ENCODE data around the gene KLHL22. TPM values are rescaled to one million over a fixed set of nuclear protein-coding genes. Genes with fewer than 3 reads are reported as not detected.
"Not testable (repeated sequence)": the region's sequence is repeated elsewhere in the genome, so short reads cannot be mapped to it uniquely, and the experiment has no call there.

The KLHL22 gene
- total and polyA plus RNA-seq, 5 donors: 17.9 to 25.8 (median 20.5) TPM

- no peaks in the 10 kb centered on the region for H3K9me3 ChIP-seq (ENCODE audit: control insufficient read depth, low read length)
- no peak overlapping the region for H3K27ac ChIP-seq (ENCODE audit: low read length)
- no peaks in the 10 kb centered on the region for H3K4me1 ChIP-seq (ENCODE audit: control insufficient read depth, insufficient read depth, low read length)
- ATAC-seq (no peak), DNase-seq (no peak)
- no peaks in the 10 kb centered on the region for H3K27me3 ChIP-seq (ENCODE audit: control insufficient read depth, insufficient read depth)
- no peak overlapping the region for H3K4me3 ChIP-seq (ENCODE audit: low read length)
- intact Hi-C loops (cut with DNase I): no loop called here
- WGBS: 98% methylated on average over 14 of the region's 14 CpGs
Observed at GRCh38 chr22:20483771-20484170, 11.8 kb downstream of the KLHL22 start.

DNA sequence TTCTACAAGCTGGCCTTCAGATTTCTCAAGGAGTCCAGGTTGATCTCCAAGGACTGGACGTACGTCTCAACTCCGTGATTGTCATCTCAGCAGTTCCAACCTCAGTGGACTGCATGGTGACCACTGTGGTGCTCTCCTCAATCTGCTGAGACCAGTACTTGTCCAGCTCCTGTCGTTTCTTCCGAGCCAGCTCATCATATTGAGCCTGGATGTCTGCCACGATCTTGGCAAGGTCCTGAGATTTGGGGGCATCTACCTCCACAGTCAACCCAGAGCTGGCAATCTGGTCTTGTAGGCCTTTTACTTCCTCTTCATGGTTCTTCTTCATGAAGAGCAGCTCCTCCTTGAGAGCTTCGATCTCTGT, 12.5 kb downstream of the KLHL22 start:
- ATAC-seq; H3K27me3 ChIP-seq (ENCODE audit: control insufficient read depth, insufficient read depth); H3K4me1 ChIP-seq (ENCODE audit: control insufficient read depth, insufficient read depth, low read length); H3K27ac ChIP-seq (ENCODE audit: low read length); H3K4me3 ChIP-seq (ENCODE audit: low read length); intact Hi-C loops (cut with DNase I); H3K9me3 ChIP-seq (ENCODE audit: control insufficient read depth, low read length): not testable (repeated sequence)
- peak in 1 of 3 donors; percentile 2 for DNase-seq
- WGBS: 97% methylated on average over 7 of the region's 7 CpGs

DNA sequence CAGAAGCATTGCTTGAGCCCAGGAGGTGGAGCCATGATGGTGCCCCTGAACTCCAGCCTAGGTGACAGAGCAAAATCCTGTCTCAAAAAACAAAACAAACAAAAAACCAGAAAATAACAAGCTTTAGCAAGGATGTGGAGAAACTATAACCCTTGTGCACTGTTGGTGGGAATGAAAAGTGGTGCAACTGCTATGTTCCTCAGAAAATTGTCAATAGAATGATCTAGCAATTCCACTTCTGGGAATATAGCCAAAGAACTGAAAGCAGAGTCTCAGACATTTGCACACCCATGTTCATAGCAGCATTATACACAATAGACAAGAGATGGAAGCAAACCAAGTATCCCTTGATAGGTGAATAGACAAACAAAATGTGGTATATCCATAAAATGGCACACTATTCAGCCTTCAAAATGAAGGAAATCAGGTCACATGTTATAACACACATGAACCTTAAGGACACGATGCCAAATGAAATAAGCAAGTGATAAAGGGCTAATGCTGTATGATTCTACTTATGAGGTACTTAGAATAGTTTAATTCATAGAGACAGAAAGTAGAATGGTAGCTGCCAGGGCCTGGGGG, 15.9 kb downstream of the KLHL22 start:
- 99% methylated on average over 1 of the region's 1 CpG for WGBS
- intact Hi-C loops (cut with DNase I): no loop called here
- H3K27ac ChIP-seq (ENCODE audit: low read length): no peak overlapping the region
- DNase-seq: no peak
- H3K9me3 ChIP-seq (ENCODE audit: control insufficient read depth, low read length): no peaks in the 10 kb centered on the region
- no peaks in the 10 kb centered on the region for H3K27me3 ChIP-seq (ENCODE audit: control insufficient read depth, insufficient read depth)
- ATAC-seq: no peak
- peaks cover 2% of the 10 kb centered on the region for H3K4me1 ChIP-seq (ENCODE audit: control insufficient read depth, insufficient read depth, low read length)
- H3K4me3 ChIP-seq (ENCODE audit: low read length): no peak overlapping the region

- intact Hi-C loops (cut with DNase I): not testable (repeated sequence)
Observed at GRCh38 chr22:20478059-20478458, 17.5 kb downstream of the KLHL22 start.

GRCh38 chr22:20475569-20475968, 20.0 kb downstream of the KLHL22 start:
- intact Hi-C loops (cut with DNase I); H3K4me1 ChIP-seq (ENCODE audit: control insufficient read depth, insufficient read depth, low read length); H3K27me3 ChIP-seq (ENCODE audit: control insufficient read depth, insufficient read depth); H3K27ac ChIP-seq (ENCODE audit: low read length); ATAC-seq; H3K9me3 ChIP-seq (ENCODE audit: control insufficient read depth, low read length); H3K4me3 ChIP-seq (ENCODE audit: low read length): not testable (repeated sequence)
- WGBS: 75% methylated on average over 12 of the region's 12 CpGs
- DNase-seq: peak in 1 of 3 donors; percentile 11

More at GRCh38 chr22:20478059-20478458, 17.5 kb downstream of the KLHL22 start:
- ATAC-seq; H3K9me3 ChIP-seq (ENCODE audit: control insufficient read depth, low read length); H3K4me3 ChIP-seq (ENCODE audit: low read length); H3K27me3 ChIP-seq (ENCODE audit: control insufficient read depth, insufficient read depth); H3K4me1 ChIP-seq (ENCODE audit: control insufficient read depth, insufficient read depth, low read length); H3K27ac ChIP-seq (ENCODE audit: low read length); DNase-seq: not testable (repeated sequence)
- WGBS: 94% methylated on average over 6 of the region's 6 CpGs

GRCh38 chr22:20475115-20475436, 20.5 kb downstream of the KLHL22 start:
- intact Hi-C loops (cut with DNase I): no loop called here
- Histone ChIP-seq H3K27me3 (ENCODE audit: control insufficient read depth, insufficient read depth) (no peaks in the 10 kb centered on the region), H3K27ac (ENCODE audit: low read length) (no peak overlapping the region), H3K4me3 (ENCODE audit: low read length) (no peak overlapping the region), H3K9me3 (ENCODE audit: control insufficient read depth, low read length) (no peaks in the 10 kb centered on the region), H3K4me1 (ENCODE audit: control insufficient read depth, insufficient read depth, low read length) (peaks cover 2% of the 10 kb centered on the region)
- DNase-seq (no peak), ATAC-seq (no peak)
- WGBS: 96% methylated on average over 4 of the region's 4 CpGs

- intact Hi-C loops (cut with DNase I): no loop called here
- H3K27me3 ChIP-seq (ENCODE audit: control insufficient read depth, insufficient read depth): no peaks in the 10 kb centered on the region
- H3K9me3 ChIP-seq (ENCODE audit: control insufficient read depth, low read length): no peaks in the 10 kb centered on the region
- DNase-seq: no peak
- no peak for ATAC-seq
- peaks cover 2% of the 10 kb centered on the region for H3K4me1 ChIP-seq (ENCODE audit: control insufficient read depth, insufficient read depth, low read length)
- no peak overlapping the region for H3K4me3 ChIP-seq (ENCODE audit: low read length)
- H3K27ac ChIP-seq (ENCODE audit: low read length): no peak overlapping the region
- WGBS: 90% methylated on average over 11 of the region's 11 CpGs
Observed at GRCh38 chr22:20472629-20473442, 22.8 kb downstream of the KLHL22 start.

DNA sequence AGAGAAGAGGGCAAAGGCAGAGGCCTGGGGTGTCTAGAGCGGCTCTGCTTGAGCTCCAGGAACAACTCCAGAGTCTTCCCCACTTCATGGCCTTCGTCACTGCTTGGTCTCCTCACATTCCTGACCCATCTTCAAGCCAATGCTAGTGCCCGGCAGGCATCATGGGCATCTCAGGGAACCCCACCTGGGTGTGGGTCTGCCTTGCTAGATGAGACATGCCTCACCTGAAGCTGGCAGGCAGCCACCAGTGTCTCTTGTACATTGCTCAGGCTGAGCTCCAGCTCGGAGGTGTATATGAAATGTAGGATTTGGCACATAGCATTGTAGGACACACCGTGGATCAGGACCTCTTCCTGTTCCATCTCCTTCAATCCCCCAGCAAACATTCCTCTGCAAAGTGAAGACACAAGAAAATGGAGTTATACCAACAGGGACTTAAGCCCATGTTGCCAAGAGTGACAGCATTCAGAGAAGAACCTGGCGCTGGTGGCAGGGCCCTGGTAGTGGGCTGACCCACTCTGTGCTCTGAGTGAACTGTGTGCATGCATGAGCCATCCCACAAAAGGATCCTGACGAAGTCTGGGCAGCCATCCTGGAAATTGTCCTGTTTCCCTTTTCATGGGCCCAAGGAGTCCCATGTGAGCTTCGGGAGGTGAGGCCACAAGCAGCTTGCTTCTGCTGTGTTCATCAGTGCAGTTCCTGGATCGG, 24.3 kb downstream of the KLHL22 start:
- intact Hi-C loops (cut with DNase I): no loop called here
- ATAC-seq (no peak), DNase-seq (no peak)
- H3K27ac ChIP-seq (ENCODE audit: low read length): no peak overlapping the region
- peaks cover 2% of the 10 kb centered on the region for H3K4me1 ChIP-seq (ENCODE audit: control insufficient read depth, insufficient read depth, low read length)
- no peaks in the 10 kb centered on the region for H3K27me3 ChIP-seq (ENCODE audit: control insufficient read depth, insufficient read depth)
- no peak overlapping the region for H3K4me3 ChIP-seq (ENCODE audit: low read length)
- WGBS: 94% methylated on average over 9 of the region's 9 CpGs
- no peaks in the 10 kb centered on the region for H3K9me3 ChIP-seq (ENCODE audit: control insufficient read depth, low read length)

DNA sequence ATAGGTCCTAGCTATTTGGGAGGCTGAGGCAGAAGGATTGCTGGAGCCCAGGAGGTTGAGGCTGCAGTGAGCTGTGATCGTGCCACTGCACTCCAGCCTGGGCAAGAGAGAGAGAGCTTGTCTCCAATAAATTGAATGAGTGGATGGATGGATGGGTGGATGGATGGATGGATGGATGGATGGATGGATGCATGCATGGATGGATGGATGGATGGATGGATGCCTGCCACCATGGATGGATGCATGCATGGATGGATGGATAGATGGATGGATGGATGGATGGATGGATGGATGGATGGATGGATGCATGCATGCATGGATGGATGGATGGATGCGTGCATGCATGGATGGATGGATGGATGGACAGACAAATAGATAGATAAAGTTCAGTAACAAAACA, 25.1 kb downstream of the KLHL22 start:
- H3K9me3 ChIP-seq (ENCODE audit: control insufficient read depth, low read length); intact Hi-C loops (cut with DNase I); H3K27me3 ChIP-seq (ENCODE audit: control insufficient read depth, insufficient read depth); H3K4me1 ChIP-seq (ENCODE audit: control insufficient read depth, insufficient read depth, low read length); H3K4me3 ChIP-seq (ENCODE audit: low read length); ATAC-seq; DNase-seq; H3K27ac ChIP-seq (ENCODE audit: low read length): not testable (repeated sequence)
- WGBS: 99% methylated on average over 2 of the region's 2 CpGs

- DNase-seq (peak in 1 of 3 donors; percentile 24), ATAC-seq (no peak)
- intact Hi-C loops (cut with DNase I): no loop called here
- Histone ChIP-seq H3K9me3 (ENCODE audit: control insufficient read depth, low read length) (no peaks in the 10 kb centered on the region), H3K27me3 (ENCODE audit: control insufficient read depth, insufficient read depth) (no peaks in the 10 kb centered on the region), H3K4me1 (ENCODE audit: control insufficient read depth, insufficient read depth, low read length) (no peaks in the 10 kb centered on the region), H3K4me3 (ENCODE audit: low read length) (no peak overlapping the region), H3K27ac (ENCODE audit: low read length) (no peak overlapping the region)
- 77% methylated on average over 6 of the region's 6 CpGs for WGBS
Observed at GRCh38 chr22:20469110-20469868, 26.3 kb downstream of the KLHL22 start.

All from right cardiac atrium (tissue), 5 donors.